Epithelial cell of proximal tubule (primary cell): ENCODE results near the gene FBXL13. TPM values are rescaled to one million over a fixed set of nuclear protein-coding genes. Genes with fewer than 3 reads are reported as not detected.

Experiments
- DNase-seq: peaks from one replicate; pipeline ENCODE4 v3.0.0-alpha.2; 2011; ENCODE audit warnings: low read depth
- H3K4me3 ChIP-seq: 2 replicates; pipeline ENCODE4 v1.5.1; 2011; ENCODE audit warnings: low read depth, mild to moderate bottlenecking, low read length
- CTCF ChIP-seq: conservative IDR thresholded peaks from 2 replicates; pipeline ENCODE4 v1.5.1; 2012; ENCODE audit warnings: low read depth, mild to moderate bottlenecking, low read length
- total RNA-seq: library from RNA; depleted of rRNA; stranded (reverse); fragments of >200 nt; gene quantifications from 2 replicates; pipeline ENCODE4 v1.2.3, GENCODE V29; 2015

FBXL13 gene
- total RNA-seq, 1 donor from 2014 or later: 1.6 TPM

- no peak for DNase-seq
- no peak for TF ChIP-seq CTCF
- no peak overlapping the region for H3K4me3 ChIP-seq
These were observed 148.4 kb downstream of the FBXL13 start for GRCh38 chr7:102925976-102926782.

GRCh38 chr7:102918845-102919244 is 155.8 kb downstream of the FBXL13 start:
- TF ChIP-seq CTCF: no peak
- no peak for DNase-seq
- no peak overlapping the region for H3K4me3 ChIP-seq

GRCh38 chr7:102917436-102918353 is 156.9 kb downstream of the FBXL13 start:
- TF ChIP-seq CTCF: peak; percentile 20
- DNase-seq: no peak
- H3K4me3 ChIP-seq: no peak overlapping the region

GRCh38 chr7:102916881-102917280 is 157.7 kb downstream of the FBXL13 start:
- H3K4me3 ChIP-seq: no peak overlapping the region
- DNase-seq: no peak
- no peak for TF ChIP-seq CTCF

- no peak for DNase-seq
These were observed 158.2 kb downstream of the FBXL13 start for GRCh38 chr7:102916426-102916825.

GRCh38 chr7:102914585-102914984 is 160.0 kb downstream of the FBXL13 start:
- DNase-seq: no peak
- no peak for TF ChIP-seq CTCF
- H3K4me3 ChIP-seq: no peak overlapping the region

More at GRCh38 chr7:102916426-102916825, 158.2 kb downstream of the FBXL13 start:
- no peak overlapping the region for H3K4me3 ChIP-seq
- peak; percentile 9 for TF ChIP-seq CTCF
